A673 (cell line): ENCODE data around the gene GGTA1. TPM values are rescaled to one million over a fixed set of nuclear protein-coding genes. Genes with fewer than 3 reads are reported as not detected.

ENCODE experiments used
- Bru-seq: library from RNA; stranded (reverse); fragments of 400-500 nt; gene quantifications from one replicate; lab custom pipeline; 2021; lab: Mats Ljungman, UMichigan
- BruChase-seq, 2 experiments: library from RNA; stranded (reverse); fragments of 400-500 nt; gene quantifications; one replicate each; lab custom pipeline; 2021; lab: Mats Ljungman, UMichigan
- BruUV-seq: library from RNA; stranded (reverse); fragments of 400-500 nt; replicated peaks from 2 replicates; lab custom pipeline; 2021; lab: Mats Ljungman, UMichigan
- CTCF ChIA-PET: fragments of 300-600 bp; sonication (Branson Sonifier 250); formaldehyde crosslinking; loops from one replicate; lab custom pipeline; 2022; ENCODE audit warnings: antibody characterized with exemption; lab: Charles Lee
- POLR2A ChIA-PET: fragments of 300-600 bp; sonication (Branson Sonifier 250); formaldehyde crosslinking; loops from one replicate; lab custom pipeline; 2022; ENCODE audit warnings: antibody characterized with exemption; ENCODE audit not compliant: low non-redundant PET; lab: Charles Lee
- DNase-seq: peaks from one replicate; pipeline ENCODE4 v3.0.0-alpha.2; 2015; ENCODE audit warnings: low spot score
- H3K27ac ChIP-seq: fragments of 200-600 bp; sonication (generic); 2 replicates; pipeline ENCODE4 v1.5.1; 2016; ENCODE audit warnings: mixed run types, low read depth, mild to moderate bottlenecking, mixed read lengths, antibody characterized with exemption, low read length; ENCODE audit not compliant: poor library complexity, severe bottlenecking
- H3K27me3 ChIP-seq: fragments of 200-600 bp; sonication (generic); replicated peaks from 2 replicates; pipeline ENCODE4 v1.6.1; 2017; ENCODE audit warnings: mixed run types, low read depth, mild to moderate bottlenecking, mixed read lengths, antibody characterized with exemption, low read length; ENCODE audit not compliant: insufficient read depth, poor library complexity
- H3K36me3 ChIP-seq: fragments of 200-600 bp; sonication (generic); 2 replicates; pipeline ENCODE4 v1.6.1; 2016; ENCODE audit warnings: mixed run types, mild to moderate bottlenecking, mixed read lengths, antibody characterized with exemption, low read length; ENCODE audit not compliant: insufficient read depth, poor library complexity, severe bottlenecking
- H3K4me1 ChIP-seq: fragments of 200-600 bp; sonication (generic); 2 replicates; pipeline ENCODE4 v1.6.1; 2017; ENCODE audit warnings: mixed run types, mild to moderate bottlenecking, mixed read lengths, antibody characterized with exemption, low read length; ENCODE audit not compliant: insufficient read depth, poor library complexity, severe bottlenecking
- H3K4me3 ChIP-seq: fragments of 200-600 bp; sonication (generic); 2 replicates; pipeline ENCODE4 v1.5.1; 2016; ENCODE audit warnings: low read depth, mixed run types, mild to moderate bottlenecking, mixed read lengths, low read length; ENCODE audit not compliant: poor library complexity, severe bottlenecking
- H3K9me3 ChIP-seq: fragments of 200-600 bp; sonication (generic); 2 replicates; pipeline ENCODE4 v1.6.1; 2016; ENCODE audit warnings: mixed run types, low read depth, mild to moderate bottlenecking, mixed read lengths, antibody characterized with exemption, low read length; ENCODE audit not compliant: poor library complexity, severe bottlenecking
- EZH2 ChIP-seq: fragments of 200-600 bp; sonication (generic); IDR thresholded peaks from 2 replicates; pipeline ENCODE4 v1.6.1; 2017; ENCODE audit warnings: borderline replicate concordance, low read depth, mild to moderate bottlenecking, mixed read lengths, antibody characterized with exemption, low read length; ENCODE audit not compliant: poor library complexity, severe bottlenecking
- intact Hi-C: fragments of 100-400 bp; cut with micrococcal nuclease; formaldehyde crosslinking; loops from one replicate; pipeline ENCODE4 v1.10.0; 2022; ENCODE audit not compliant: unreplicated experiment
- long read RNA-seq: library from polyadenylated mRNA; stranded (forward); transcript quantifications from one replicate; pipeline ENCODE4 v2.0.0, GENCODE V29; 2022
- total RNA-seq: library from RNA; stranded (reverse); gene quantifications from 2 replicates; pipeline ENCODE4 v1.2.3, GENCODE V29; 2021
- TF ChIP-seq, protein P1 (sequence below): fragments of 300-800, 200-600 bp; sonication (generic); conservative IDR thresholded peaks from 2 replicates; pipeline ENCODE4 v1.5.1; 2017; ENCODE audit warnings: low read depth, mild to moderate bottlenecking, antibody characterized with exemption, low read length, moderate library complexity, mixed read lengths

The GGTA1 gene
- not detected in 2 replicates for total RNA-seq
- not detected for Bru-seq, nascent RNA
- not detected for BruChase-seq, experiment 1, labeled RNA remaining after a 2-hour chase
- BruChase-seq, experiment 2, labeled RNA remaining after a 6-hour chase = not detected
- long read RNA-seq = 0 reads

DNA sequence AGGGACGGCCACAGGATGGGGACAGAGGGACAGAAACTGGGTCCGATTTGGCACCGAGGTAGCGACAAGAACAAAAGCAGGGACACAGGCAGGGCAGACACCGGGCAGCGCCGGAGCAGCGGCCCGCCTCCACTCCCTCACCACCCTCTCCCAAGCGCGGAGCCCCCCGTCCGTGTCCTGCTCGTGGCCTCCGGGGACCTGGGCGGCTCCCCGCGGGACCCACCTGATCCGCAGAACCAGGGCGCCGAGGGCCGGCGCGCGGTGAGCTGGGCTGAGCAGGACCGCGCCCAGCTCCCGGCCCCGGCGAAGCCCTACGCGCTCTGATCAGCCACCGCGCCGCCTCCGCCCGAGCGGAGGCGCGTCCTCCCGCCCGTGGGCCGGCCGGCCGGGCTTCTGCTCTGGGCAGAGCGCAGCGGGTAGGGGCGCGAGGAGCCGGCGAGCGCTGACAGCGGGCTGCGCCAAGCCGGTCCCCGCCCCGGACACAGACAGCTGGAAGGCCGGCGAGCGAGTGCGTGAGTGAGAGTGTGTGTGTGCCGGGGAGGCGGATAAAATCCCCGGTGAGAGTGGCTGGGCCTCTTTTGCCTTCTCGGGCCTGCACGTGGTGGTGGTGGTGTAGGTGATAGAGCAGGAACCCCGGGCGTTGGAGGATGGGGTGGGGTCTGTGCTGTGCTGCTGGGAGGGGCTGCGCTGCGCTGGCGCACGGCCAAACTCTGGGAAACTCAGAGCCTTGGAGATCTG, at the start of gene GGTA1:
Gene GGTA1, minus strand, starts transcription at position 418 of the 738 bp plus-strand sequence. CDS start 31,922 bp downstream, outside the sequence.
- H3K27me3 ChIP-seq = peaks cover 23% of the 10 kb centered on the region
- peak; percentile 31 for DNase-seq
- H3K9me3 ChIP-seq = no peaks in the 10 kb centered on the region
- BruUV-seq = no TSS peak
- TF ChIP-seq, protein P1, sequence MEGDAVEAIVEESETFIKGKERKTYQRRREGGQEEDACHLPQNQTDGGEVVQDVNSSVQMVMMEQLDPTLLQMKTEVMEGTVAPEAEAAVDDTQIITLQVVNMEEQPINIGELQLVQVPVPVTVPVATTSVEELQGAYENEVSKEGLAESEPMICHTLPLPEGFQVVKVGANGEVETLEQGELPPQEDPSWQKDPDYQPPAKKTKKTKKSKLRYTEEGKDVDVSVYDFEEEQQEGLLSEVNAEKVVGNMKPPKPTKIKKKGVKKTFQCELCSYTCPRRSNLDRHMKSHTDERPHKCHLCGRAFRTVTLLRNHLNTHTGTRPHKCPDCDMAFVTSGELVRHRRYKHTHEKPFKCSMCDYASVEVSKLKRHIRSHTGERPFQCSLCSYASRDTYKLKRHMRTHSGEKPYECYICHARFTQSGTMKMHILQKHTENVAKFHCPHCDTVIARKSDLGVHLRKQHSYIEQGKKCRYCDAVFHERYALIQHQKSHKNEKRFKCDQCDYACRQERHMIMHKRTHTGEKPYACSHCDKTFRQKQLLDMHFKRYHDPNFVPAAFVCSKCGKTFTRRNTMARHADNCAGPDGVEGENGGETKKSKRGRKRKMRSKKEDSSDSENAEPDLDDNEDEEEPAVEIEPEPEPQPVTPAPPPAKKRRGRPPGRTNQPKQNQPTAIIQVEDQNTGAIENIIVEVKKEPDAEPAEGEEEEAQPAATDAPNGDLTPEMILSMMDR = no peak
- peak; percentile 63 for TF ChIP-seq EZH2
- peak within 1 kb of the TSS; percentile 49 for H3K4me3 ChIP-seq
- ChIA-PET CTCF (interaction anchor here (0.5 kb wide), 1 partner anchor 42 kb away, joined by 10 read pairs; no protein-coding TSS in a partner anchor), POLR2A (no interaction called here)
- intact Hi-C loops = loop anchor here (2.0 to 5.0 kb wide), 2 partner anchors 37 to 287 kb away; no protein-coding TSS in a partner anchor
- no peak within 1 kb of the TSS for H3K27ac ChIP-seq
- H3K4me1 ChIP-seq = peaks cover 13% of the 10 kb centered on the region
- H3K36me3 ChIP-seq = no peaks in the 10 kb centered on the region

DNA sequence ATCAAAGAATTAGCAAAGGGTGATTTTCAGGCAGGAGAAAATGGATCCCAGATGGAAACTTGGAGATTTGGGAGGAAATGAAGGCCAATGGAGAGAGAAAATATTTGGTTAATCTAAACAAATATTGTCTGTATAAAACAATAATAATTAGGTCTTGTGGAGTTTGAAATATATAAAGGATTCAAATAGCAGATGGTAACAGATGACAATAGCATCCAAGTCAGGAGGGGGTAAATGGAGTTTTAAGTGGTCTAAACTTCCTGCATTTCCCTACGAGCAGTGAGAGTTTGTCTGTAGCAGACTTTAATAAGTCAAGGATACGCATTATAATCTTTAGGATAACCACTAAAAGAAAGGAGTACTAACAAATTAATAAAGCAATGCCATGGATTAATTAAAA, 49.0 kb upstream of the GGTA1 start:
- Histone ChIP-seq H3K4me3 (no peak overlapping the region), H3K4me1 (peaks cover 4% of the 10 kb centered on the region), H3K27me3 (no peaks in the 10 kb centered on the region), H3K9me3 (no peaks in the 10 kb centered on the region), H3K27ac (no peak overlapping the region), H3K36me3 (no peaks in the 10 kb centered on the region)
- no peak for TF ChIP-seq EZH2
- TF ChIP-seq, protein P1 = no peak
- intact Hi-C loops = loop anchor here (5.0 kb wide), 1 partner anchor 804 kb away; no protein-coding TSS in a partner anchor
- POLR2A ChIA-PET = no interaction called here
- CTCF ChIA-PET = interaction anchor here (0.7 to 0.8 kb wide), 2 partner anchors 49 to 469 kb away, joined by 3 to 4 read pairs; no protein-coding TSS in a partner anchor
- DNase-seq = no peak
- BruUV-seq = no TSS peak

DNA sequence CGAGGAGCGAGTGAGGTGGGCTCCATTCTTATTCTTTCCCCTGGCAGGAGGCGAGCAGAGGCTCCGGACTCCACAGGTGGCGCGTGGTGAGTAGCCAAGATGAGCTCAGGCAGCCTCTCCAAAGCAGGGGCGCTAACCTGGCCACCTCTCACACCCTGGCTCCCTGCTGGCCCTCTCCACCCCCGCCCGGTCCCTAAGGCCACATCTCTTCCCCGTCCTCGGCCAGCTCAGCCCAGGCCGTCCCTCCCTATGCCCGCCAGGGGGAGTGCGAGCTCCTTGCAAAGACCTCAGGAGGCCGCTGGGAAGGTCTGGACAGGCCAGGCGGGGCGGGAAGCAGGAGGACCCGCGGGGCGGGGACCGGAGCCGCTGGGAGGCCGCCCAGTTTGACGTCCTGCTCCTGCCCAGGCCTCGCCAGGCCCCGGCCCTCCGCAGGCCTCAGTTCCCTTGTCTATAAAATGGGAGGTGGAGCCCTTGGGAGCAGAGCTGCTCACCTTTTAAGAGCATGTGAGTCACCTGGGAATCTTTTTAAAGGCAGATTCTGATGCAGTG, 46.3 kb upstream of the GGTA1 start:
- DNase-seq = peak; percentile 90
- Histone ChIP-seq H3K9me3 (no peaks in the 10 kb centered on the region), H3K27me3 (no peaks in the 10 kb centered on the region), H3K27ac (no peak overlapping the region), H3K4me3 (no peak overlapping the region), H3K4me1 (peaks cover 4% of the 10 kb centered on the region), H3K36me3 (no peaks in the 10 kb centered on the region)
- CTCF ChIA-PET = interaction anchor here (0.6 to 1.2 kb wide), 10 partner anchors 10 to 805 kb away, joined by 3 to 11 read pairs (median 3); no protein-coding TSS in a partner anchor
- POLR2A ChIA-PET = interaction anchor here (0.5 kb wide), 1 partner anchor 15 kb away, joined by 12 read pairs; no protein-coding TSS in a partner anchor
- TF ChIP-seq, protein P1 = peak; percentile 97
- no peak for TF ChIP-seq EZH2
- BruUV-seq = no TSS peak
- intact Hi-C loops = loop anchor here (1.0 to 5.0 kb wide), 3 partner anchors 447 to 806 kb away; no protein-coding TSS in a partner anchor
